HCT116 (cell line): ENCODE data around the gene OXCT2.
"Not testable (repeated sequence)": the region's sequence is repeated elsewhere in the genome, so short reads cannot be mapped to it uniquely, and the experiment has no call there.

ENCODE experiments used
- EGR1 ChIP-seq: IDR thresholded peaks from 2 replicates; pipeline ENCODE4 v1.6.1; 2012; ENCODE audit warnings: low read depth
- EZH2 ChIP-seq: fragments of 200-600 bp; sonication (generic); IDR thresholded peaks from 2 replicates; pipeline ENCODE4 v1.6.1; 2017; ENCODE audit warnings: antibody characterized with exemption, mixed run types
- POLR2A ChIP-seq: IDR thresholded peaks from 2 replicates; pipeline ENCODE4 v1.7.0; 2011; ENCODE audit warnings: borderline replicate concordance; ENCODE audit not compliant: insufficient read depth, insufficient read length; ENCODE audit errors: extremely low read depth
- POLR2AphosphoS5 ChIP-seq: IDR thresholded peaks from 2 replicates; pipeline ENCODE4 v1.6.1; 2011; ENCODE audit warnings: mild to moderate bottlenecking, low read depth, low read length, moderate library complexity
- RAD21 ChIP-seq: IDR thresholded peaks from 2 replicates; pipeline ENCODE4 v1.6.1; 2012; ENCODE audit warnings: low read depth, mild to moderate bottlenecking
- TCF7L2 ChIP-seq: IDR thresholded peaks from 2 replicates; pipeline ENCODE4 v1.7.0; 2011; ENCODE audit warnings: borderline replicate concordance, inconsistent platforms; ENCODE audit not compliant: insufficient read depth, insufficient read length; ENCODE audit errors: extremely low read depth
- TF ChIP-seq, protein P1 (sequence below), 3 experiments: fragments of 200-600 bp in 1 of 3; sonication (generic) in 1 of 3; IDR thresholded peaks in 2 of 3; conservative IDR thresholded peaks in 1 of 3; 2 replicates each; pipeline ENCODE4 v1.5.1; 2012 to 2017; ENCODE audit warnings: low read depth in 2 of 3, low read length in 2 of 3, antibody characterized with exemption in 1 of 3, borderline replicate concordance in 1 of 3, control low read depth in 1 of 3, mild to moderate bottlenecking in 1 of 3, mixed read lengths in 1 of 3, mixed run types in 1 of 3, moderate library complexity in 1 of 3; ENCODE audit not compliant: insufficient read depth in 1 of 3

DNA sequence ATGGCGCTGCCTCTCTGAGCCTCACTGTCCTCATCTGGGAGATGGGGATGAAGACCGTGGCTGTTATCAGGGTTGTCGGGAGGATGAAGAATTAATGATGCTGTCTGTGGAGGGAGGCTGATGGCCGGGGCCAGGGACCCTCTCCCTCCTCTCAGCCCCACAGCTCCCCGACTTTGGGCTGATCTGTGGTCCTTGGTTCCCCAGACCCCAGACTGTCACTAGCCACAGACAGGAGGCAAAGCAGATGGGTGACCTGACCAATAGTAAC, 15.9 kb upstream of the OXCT2 start:
- not testable (repeated sequence) for TF ChIP-seq POLR2A, EZH2, POLR2AphosphoS5, RAD21, EGR1, TCF7L2
- TF ChIP-seq, protein P1, sequence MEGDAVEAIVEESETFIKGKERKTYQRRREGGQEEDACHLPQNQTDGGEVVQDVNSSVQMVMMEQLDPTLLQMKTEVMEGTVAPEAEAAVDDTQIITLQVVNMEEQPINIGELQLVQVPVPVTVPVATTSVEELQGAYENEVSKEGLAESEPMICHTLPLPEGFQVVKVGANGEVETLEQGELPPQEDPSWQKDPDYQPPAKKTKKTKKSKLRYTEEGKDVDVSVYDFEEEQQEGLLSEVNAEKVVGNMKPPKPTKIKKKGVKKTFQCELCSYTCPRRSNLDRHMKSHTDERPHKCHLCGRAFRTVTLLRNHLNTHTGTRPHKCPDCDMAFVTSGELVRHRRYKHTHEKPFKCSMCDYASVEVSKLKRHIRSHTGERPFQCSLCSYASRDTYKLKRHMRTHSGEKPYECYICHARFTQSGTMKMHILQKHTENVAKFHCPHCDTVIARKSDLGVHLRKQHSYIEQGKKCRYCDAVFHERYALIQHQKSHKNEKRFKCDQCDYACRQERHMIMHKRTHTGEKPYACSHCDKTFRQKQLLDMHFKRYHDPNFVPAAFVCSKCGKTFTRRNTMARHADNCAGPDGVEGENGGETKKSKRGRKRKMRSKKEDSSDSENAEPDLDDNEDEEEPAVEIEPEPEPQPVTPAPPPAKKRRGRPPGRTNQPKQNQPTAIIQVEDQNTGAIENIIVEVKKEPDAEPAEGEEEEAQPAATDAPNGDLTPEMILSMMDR (IDR thresholded peaks at IDR 0.05 in 2 of 3, conservative IDR thresholded peaks at IDR 0.05 in 1 of 3; ENCODE audit: borderline replicate concordance in 1 of 3, insufficient read depth in 1 of 3, low read depth in 2 of 3, low read length in 2 of 3), result not testable (repeated sequence)
